Naive thymus-derived CD8-positive, alpha-beta T cell (primary cell): ENCODE data around the gene UGGT1. TPM values are rescaled to one million over a fixed set of nuclear protein-coding genes. Genes with fewer than 3 reads are reported as not detected.

ENCODE experiments used
- ATAC-seq, 2 donors: fragments of 150-1000 bp; cut with Tn5 transposase in 1 of 2; sonication (Bioruptor Pico), chemical (Tn5 transposase) in 1 of 2; 1 replicate in 1 of 2; 2 replicates in 1 of 2; pipeline ENCODE4 v1.10.0; 2021; ENCODE audit warnings: mild to moderate bottlenecking in 2 of 2, moderate library complexity in 2 of 2
- POLR2A ChIA-PET: fragments of 350-600 bp; sonication (Branson Sonifier 250); formaldehyde crosslinking; loops from one replicate; lab custom pipeline; 2021; ENCODE audit warnings: antibody characterized with exemption; lab: Charles Lee
- DNase-seq, 10 donors: peaks; one replicate each; pipeline versions ENCODE4 v3.0.0 to v3.0.0-alpha.2; 2020 to 2022
- H3K27ac Mint-ChIP-seq, 10 donors: one replicate each; pipeline ENCODE4 v1.8.0; 2020 to 2022; ENCODE audit warnings: mild to moderate bottlenecking in 10 of 10, mixed read lengths in 10 of 10, moderate library complexity in 4 of 10, inconsistent platforms in 1 of 10
- H3K27me3 Mint-ChIP-seq, 5 donors: one replicate each; pipeline ENCODE4 v1.8.0; 2021 to 2022; ENCODE audit warnings: mixed read lengths in 5 of 5
- H3K36me3 Mint-ChIP-seq, 3 donors: one replicate each; pipeline ENCODE4 v1.8.0; 2020 to 2022; ENCODE audit warnings: mixed read lengths in 3 of 3, mild to moderate bottlenecking in 2 of 3, inconsistent platforms in 1 of 3
- H3K4me1 Mint-ChIP-seq, 4 donors: one replicate each; pipeline ENCODE4 v1.8.0; 2021 to 2022; ENCODE audit warnings: mixed read lengths in 4 of 4
- H3K4me3 Mint-ChIP-seq, 10 donors: one replicate each; pipeline ENCODE4 v1.8.0; 2020 to 2022; ENCODE audit warnings: mild to moderate bottlenecking in 10 of 10, mixed read lengths in 10 of 10, moderate library complexity in 6 of 10, inconsistent platforms in 1 of 10
- H3K9me3 Mint-ChIP-seq, 9 donors: one replicate each; pipeline ENCODE4 v1.8.0; 2020 to 2022; ENCODE audit warnings: mixed read lengths in 9 of 9, mild to moderate bottlenecking in 3 of 9, inconsistent platforms in 1 of 9, moderate library complexity in 1 of 9
- polyA plus RNA-seq, 3 donors: library from polyadenylated mRNA; unstranded; fragments of 300-500 nt; fragmentation: Illumina TruSeq; gene quantifications; one replicate each; pipeline ENCODE4 v1.2.3, GENCODE V29; 2021
- total RNA-seq, 8 experiments: library from RNA in 2 of 8; stranded (reverse) in 2 of 8; gene quantifications; one replicate each; pipeline ENCODE4 v1.2.3 and lab custom pipeline; 2021 to 2026

UGGT1 gene
- total and polyA plus RNA-seq, 5 experiments from 2014 or later = 9.6 to 52.0 (median 14.9) TPM

DNA sequence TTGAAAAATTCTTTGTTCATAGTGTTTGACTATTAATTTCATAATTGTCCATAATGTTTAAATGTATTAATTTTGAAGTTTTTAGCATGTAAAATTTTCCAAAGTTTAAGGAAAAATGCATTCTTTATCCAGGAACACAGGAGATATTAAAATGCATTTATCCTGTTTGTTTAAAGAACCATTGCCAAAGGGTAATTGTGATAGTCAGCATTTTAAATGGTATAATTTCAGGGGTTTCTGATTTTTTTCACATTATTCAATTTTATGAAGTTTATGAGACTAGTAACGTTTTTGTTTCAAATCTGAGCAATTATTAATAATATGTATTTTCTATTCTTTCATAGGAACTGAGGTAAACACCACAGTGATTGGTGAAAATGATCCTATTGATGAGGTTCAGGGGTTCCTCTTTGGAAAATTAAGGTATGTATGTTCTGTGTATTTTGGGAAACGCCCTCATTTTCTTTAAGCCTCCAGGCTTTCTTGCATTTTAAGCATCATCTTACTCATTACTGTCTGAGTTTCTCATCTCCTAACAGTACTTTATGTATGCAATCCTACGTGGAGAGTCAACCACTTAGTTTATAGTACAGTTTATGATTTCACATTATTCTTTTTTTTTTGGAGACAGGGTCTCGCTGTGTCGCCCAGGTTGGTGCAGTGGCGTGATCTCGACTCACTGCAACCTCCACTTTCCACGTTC, 25.1 kb downstream of the UGGT1 start:
- ATAC-seq (no peak), DNase-seq (no peak)
- Mint-ChIP-seq H3K4me1 (no peaks in the 10 kb centered on the region), H3K27ac (no peak overlapping the region), H3K4me3 (no peak overlapping the region), H3K36me3 (peaks cover 0 to 80% (median 25%) of the 10 kb centered on the region in 3 donors), H3K27me3 (no peaks in the 10 kb centered on the region), H3K9me3 (no peaks in the 10 kb centered on the region)
- POLR2A ChIA-PET = no interaction called here

DNA sequence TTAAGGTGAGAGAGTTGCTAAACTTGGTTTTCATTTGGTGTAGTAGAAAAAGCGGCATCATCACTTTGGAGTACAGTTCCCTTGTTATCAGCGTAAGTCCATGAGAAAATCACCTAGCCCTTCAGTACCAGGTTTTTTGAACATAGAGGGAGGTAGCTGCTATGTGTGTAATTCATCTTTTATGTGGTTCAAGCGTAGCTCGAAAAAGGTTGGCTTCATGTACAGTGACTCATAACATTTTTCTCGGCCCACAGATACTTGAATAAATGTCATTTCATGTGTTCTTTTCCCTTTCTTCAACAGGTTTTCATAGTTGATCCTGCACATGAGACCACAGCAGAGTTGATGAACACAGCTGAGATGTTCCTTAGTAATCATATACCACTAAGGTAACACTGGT, 43.6 kb downstream of the UGGT1 start:
- Mint-ChIP-seq H3K4me1 (peaks cover 0 to 3% (median under 1%) of the 10 kb centered on the region in 4 donors), H3K36me3 (peaks cover 0 to 87% (median 31%) of the 10 kb centered on the region in 3 donors), H3K27ac (no peak overlapping the region), H3K27me3 (no peaks in the 10 kb centered on the region), H3K9me3 (no peaks in the 10 kb centered on the region), H3K4me3 (no peak overlapping the region)
- POLR2A ChIA-PET = no interaction called here
- DNase-seq = no peak
- ATAC-seq = no peak

DNA sequence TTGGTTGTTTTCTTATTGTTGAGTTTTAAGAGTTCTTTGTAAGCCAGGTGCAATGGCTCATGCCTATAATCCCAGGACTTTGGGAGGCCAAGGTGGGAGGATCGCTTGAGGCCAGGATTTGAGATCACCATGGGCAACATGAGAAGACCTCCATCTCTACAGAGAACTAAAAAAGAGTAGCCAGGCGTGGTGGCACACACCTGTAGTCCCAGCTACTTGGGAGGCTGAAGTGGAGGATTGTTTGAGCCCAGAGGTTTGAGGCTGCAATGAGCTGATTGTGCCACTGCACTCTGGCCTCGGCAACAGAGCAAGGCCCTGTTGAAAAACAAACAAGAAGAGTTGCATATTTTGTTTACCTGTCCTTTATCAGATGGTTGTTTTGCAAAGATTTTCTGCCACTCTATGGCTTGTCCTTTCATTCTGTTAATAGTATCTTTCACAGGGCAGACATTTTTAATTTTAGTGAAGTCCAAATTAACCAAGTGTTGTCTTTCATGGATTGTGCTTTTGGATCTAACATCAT, 46.2 kb downstream of the UGGT1 start:
- ATAC-seq (no peak), DNase-seq (no peak)
- POLR2A ChIA-PET = no interaction called here
- no peak overlapping the region for H3K4me3 Mint-ChIP-seq
- H3K4me1 Mint-ChIP-seq = peaks cover 0 to 3% (median under 1%) of the 10 kb centered on the region in 4 donors
- H3K9me3 Mint-ChIP-seq = no peaks in the 10 kb centered on the region
- H3K36me3 Mint-ChIP-seq = peaks cover 0 to 81% (median 34%) of the 10 kb centered on the region in 3 donors
- no peaks in the 10 kb centered on the region for H3K27me3 Mint-ChIP-seq
- H3K27ac Mint-ChIP-seq = peak overlapping the region in 1 of 10 donors; percentile 78

DNA sequence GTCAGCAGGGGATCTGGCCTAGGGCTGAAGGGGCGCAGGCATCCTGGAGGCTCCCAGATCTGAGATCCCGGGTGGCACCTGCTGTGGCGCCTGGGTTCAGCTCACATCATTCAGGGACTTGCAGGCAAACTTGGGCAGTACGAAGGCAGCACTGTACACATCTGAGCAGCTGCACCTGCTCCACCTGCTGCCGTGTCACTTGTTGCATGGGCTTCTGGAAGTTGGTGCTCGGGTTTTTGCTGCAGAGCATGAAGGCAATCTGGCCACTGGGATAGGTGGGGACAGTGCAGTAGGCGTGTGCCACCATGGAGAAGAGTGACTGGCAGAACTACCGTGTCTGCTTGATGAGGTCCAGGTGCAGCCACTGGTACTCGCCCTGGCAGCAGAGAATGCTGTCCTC, 48.6 kb downstream of the UGGT1 start:
- Mint-ChIP-seq H3K4me3 (no peak overlapping the region), H3K4me1 (peaks cover 0 to 2% (median 0%) of the 10 kb centered on the region in 4 donors), H3K36me3 (peaks cover 0 to 77% (median 26%) of the 10 kb centered on the region in 3 donors), H3K9me3 (no peaks in the 10 kb centered on the region), H3K27ac (no peak overlapping the region), H3K27me3 (no peaks in the 10 kb centered on the region)
- POLR2A ChIA-PET = no interaction called here
- DNase-seq (no peak), ATAC-seq (no peak)

DNA sequence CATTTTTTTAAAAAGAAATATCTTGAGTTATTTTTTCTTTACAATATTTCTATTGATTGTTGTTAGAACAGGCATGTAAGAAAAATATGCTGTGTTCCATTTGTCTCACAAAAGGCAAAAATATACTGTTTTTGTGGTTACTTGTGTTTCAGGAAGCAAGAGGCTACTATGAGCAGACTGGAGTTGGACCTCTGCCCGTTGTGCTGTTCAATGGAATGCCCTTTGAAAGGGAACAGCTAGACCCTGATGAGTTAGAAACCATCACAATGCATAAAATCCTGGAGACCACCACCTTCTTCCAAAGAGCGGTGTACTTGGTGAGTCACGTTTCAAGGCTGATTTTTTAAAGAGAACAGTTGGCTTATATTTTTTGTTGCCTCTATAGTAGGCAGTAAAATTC, 54.7 kb downstream of the UGGT1 start:
- Mint-ChIP-seq H3K4me1 (peaks cover 0 to 2% (median 0%) of the 10 kb centered on the region in 4 donors), H3K27ac (no peak overlapping the region), H3K36me3 (peaks cover 0 to 76% (median 14%) of the 10 kb centered on the region in 3 donors), H3K9me3 (no peaks in the 10 kb centered on the region), H3K27me3 (no peaks in the 10 kb centered on the region), H3K4me3 (no peak overlapping the region)
- ATAC-seq (no peak), DNase-seq (no peak)
- POLR2A ChIA-PET = no interaction called here

DNA sequence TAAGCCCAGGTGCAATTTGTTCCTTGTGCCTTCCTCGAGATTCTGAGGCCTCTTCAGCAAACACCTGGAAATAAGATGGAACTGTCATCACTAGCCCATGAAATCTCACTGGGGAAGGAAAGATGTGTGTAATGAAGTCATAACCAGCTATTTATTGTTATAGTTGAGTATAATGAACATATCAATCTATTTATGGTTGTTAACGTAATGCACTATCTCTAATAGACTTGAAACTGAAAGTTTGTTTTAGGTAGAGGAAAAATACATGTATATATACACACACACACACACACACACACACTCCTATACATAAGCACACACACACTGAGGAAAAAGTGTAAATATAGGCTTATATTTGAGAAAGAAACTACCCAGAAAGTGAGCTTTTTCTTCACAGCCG, 62.8 kb downstream of the UGGT1 start:
- peak overlapping the region in 2 of 10 donors; percentile 26 to 65 for H3K27ac Mint-ChIP-seq
- no peaks in the 10 kb centered on the region for H3K9me3 Mint-ChIP-seq
- no peaks in the 10 kb centered on the region for H3K27me3 Mint-ChIP-seq
- peaks cover 14 to 91% (median 31%) of the 10 kb centered on the region in 3 donors for H3K36me3 Mint-ChIP-seq
- no peak for ATAC-seq
- H3K4me1 Mint-ChIP-seq = peaks cover 0 to 7% (median 0%) of the 10 kb centered on the region in 4 donors
- no peak overlapping the region for H3K4me3 Mint-ChIP-seq
- no peak for DNase-seq
- POLR2A ChIA-PET = no interaction called here

DNA sequence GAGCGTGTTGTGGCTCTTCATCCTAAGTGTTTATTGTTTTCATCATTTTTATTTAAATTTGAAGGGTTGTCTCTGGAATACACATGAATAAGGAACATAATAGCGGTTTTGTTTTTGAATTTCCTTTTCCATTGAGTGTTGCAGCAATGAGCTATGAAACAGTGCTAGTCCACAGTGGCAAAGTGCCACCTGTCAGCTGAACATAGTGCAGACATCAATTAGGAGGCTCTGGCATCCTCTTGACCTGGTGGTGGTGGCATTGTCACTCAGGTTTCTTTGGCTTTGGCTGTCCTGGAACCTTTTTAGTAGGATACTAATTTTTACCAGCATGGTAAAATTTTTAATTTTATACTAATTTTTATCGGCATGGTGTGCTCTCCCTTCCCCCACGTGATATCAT, 63.2 kb downstream of the UGGT1 start:
- no peaks in the 10 kb centered on the region for H3K27me3 Mint-ChIP-seq
- no peaks in the 10 kb centered on the region for H3K9me3 Mint-ChIP-seq
- no peak for ATAC-seq
- H3K36me3 Mint-ChIP-seq = peaks cover 14 to 92% (median 30%) of the 10 kb centered on the region in 3 donors
- POLR2A ChIA-PET = no interaction called here
- H3K4me1 Mint-ChIP-seq = peaks cover 0 to 7% (median 0%) of the 10 kb centered on the region in 4 donors
- DNase-seq = no peak
- peak overlapping the region in 1 of 10 donors; percentile 65 for H3K27ac Mint-ChIP-seq
- H3K4me3 Mint-ChIP-seq = no peak overlapping the region

DNA sequence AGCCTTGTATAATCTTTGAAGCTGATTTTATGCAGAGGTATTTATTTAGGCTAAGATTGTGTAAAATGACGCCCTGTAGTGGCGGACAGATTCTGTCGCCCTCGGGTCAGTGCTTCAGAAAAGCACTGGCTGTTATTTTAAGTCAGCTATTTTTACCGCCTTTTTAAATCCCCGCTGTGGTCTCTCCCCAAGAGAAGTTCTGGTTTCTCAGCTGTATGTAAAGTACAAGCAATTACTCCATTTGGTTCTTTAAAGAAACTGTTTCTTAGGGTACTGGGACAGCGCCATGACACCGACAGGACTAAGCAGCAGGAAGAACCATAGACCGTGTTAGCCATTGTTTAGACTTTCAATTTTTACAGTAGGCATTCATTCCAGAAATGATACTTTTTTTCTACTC, 65.0 kb downstream of the UGGT1 start:
- DNase-seq = no peak
- Mint-ChIP-seq H3K4me1 (peaks cover 0 to 8% (median 0%) of the 10 kb centered on the region in 4 donors), H3K9me3 (no peaks in the 10 kb centered on the region), H3K4me3 (no peak overlapping the region), H3K27me3 (no peaks in the 10 kb centered on the region), H3K27ac (no peak overlapping the region), H3K36me3 (peaks cover 14 to 96% (median 34%) of the 10 kb centered on the region in 3 donors)
- no peak for ATAC-seq
- POLR2A ChIA-PET = no interaction called here

DNA sequence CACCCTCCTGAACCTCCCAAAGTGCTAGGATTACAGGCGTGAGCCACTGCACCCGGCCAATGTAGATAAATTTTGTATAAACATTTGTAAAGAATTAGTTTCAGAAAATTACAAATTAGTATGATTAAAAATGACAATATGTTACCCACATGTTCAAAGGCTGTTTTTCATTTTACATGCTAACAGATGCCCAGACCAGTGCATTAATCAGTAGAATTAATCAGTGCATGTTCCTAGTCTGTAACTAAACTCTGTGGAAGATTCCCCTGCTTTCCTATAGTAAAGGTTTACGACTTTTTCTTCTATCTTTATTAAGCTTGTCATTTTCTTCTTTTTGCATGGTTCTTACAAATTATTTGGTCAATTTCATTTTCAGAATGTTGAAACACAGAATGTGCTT, 65.8 kb downstream of the UGGT1 start:
- Mint-ChIP-seq H3K9me3 (no peaks in the 10 kb centered on the region), H3K4me3 (no peak overlapping the region), H3K36me3 (peaks cover 6 to 94% (median 30%) of the 10 kb centered on the region in 3 donors), H3K27me3 (no peaks in the 10 kb centered on the region), H3K4me1 (peaks cover 0 to 7% (median under 1%) of the 10 kb centered on the region in 4 donors), H3K27ac (peak overlapping the region in 2 of 10 donors; percentile 17 to 38)
- POLR2A ChIA-PET = no interaction called here
- DNase-seq (no peak), ATAC-seq (no peak)

DNA sequence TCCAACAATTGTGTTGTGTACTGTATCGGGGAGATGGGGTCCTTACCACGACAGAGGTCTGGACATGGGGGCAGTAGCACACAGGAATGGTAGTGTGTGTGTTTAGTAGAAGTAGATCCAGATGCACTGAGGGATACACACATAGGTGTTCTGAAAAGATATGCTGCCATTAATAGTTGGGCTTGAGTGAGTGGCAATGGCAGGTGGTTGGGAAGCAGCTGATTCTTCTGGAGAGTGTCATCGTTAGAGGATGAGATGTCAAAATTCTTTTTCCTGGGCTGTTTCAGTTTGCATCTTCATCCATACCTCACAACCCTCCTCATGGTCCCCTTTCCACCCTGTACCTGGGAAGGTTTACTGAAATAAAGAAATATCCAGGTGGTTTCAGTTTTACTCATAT, 66.6 kb downstream of the UGGT1 start:
- Mint-ChIP-seq H3K4me1 (peaks cover 0 to 7% (median 2%) of the 10 kb centered on the region in 4 donors), H3K36me3 (peaks cover 5 to 93% (median 26%) of the 10 kb centered on the region in 3 donors), H3K27me3 (no peaks in the 10 kb centered on the region), H3K4me3 (no peak overlapping the region), H3K9me3 (no peaks in the 10 kb centered on the region), H3K27ac (peak overlapping the region in 1 of 10 donors; percentile 17)
- no peak for ATAC-seq
- POLR2A ChIA-PET = no interaction called here
- DNase-seq = no peak

DNA sequence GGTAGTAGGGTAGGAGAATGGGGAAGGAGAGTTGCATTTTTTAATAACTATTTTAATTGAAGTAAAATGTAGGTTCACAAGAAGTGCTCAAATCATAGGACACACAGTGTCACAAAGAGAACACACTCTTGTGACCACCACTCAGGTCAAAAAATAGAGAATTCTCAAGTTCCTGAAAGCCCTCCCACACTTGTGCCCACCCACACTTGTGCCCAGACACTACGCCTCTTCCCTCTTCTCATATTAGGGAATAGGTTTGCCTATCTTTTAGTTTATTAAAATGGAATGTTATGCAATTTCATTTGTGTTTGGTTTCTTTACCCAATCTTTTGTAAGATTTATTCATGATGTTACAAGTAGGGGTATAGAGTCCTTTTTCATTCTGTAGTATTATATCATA, 67.2 kb downstream of the UGGT1 start:
- POLR2A ChIA-PET = no interaction called here
- ATAC-seq (no peak), DNase-seq (no peak)
- Mint-ChIP-seq H3K4me1 (peaks cover 0 to 7% (median 2%) of the 10 kb centered on the region in 4 donors), H3K27me3 (no peaks in the 10 kb centered on the region), H3K36me3 (peaks cover 5 to 93% (median 22%) of the 10 kb centered on the region in 3 donors), H3K4me3 (no peak overlapping the region), H3K27ac (no peak overlapping the region), H3K9me3 (no peaks in the 10 kb centered on the region)

DNA sequence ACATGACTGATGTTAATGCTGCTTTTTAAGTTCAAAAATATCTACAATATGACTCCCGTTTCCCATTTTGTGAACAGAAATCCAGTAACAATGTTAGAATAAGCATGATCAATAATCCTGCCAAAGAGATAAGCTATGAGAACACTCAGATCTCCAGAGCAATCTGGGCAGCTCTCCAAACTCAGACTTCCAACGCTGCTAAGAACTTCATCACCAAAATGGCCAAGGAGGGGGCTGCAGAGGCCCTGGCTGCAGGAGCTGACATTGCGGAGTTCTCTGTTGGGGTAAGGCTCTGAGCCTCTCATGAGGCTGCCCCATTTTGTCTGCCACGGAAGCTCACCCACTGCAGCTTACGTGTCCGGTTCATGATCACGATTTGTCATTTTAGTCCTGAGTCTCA, 68.4 kb downstream of the UGGT1 start:
- H3K27me3 Mint-ChIP-seq = no peaks in the 10 kb centered on the region
- H3K9me3 Mint-ChIP-seq = no peaks in the 10 kb centered on the region
- H3K27ac Mint-ChIP-seq = no peak overlapping the region
- ATAC-seq = no peak
- no peak overlapping the region for H3K4me3 Mint-ChIP-seq
- H3K4me1 Mint-ChIP-seq = peaks cover 0 to 5% (median 2%) of the 10 kb centered on the region in 4 donors
- POLR2A ChIA-PET = no interaction called here
- H3K36me3 Mint-ChIP-seq = peaks cover 5 to 94% (median 19%) of the 10 kb centered on the region in 3 donors
- DNase-seq = no peak

DNA sequence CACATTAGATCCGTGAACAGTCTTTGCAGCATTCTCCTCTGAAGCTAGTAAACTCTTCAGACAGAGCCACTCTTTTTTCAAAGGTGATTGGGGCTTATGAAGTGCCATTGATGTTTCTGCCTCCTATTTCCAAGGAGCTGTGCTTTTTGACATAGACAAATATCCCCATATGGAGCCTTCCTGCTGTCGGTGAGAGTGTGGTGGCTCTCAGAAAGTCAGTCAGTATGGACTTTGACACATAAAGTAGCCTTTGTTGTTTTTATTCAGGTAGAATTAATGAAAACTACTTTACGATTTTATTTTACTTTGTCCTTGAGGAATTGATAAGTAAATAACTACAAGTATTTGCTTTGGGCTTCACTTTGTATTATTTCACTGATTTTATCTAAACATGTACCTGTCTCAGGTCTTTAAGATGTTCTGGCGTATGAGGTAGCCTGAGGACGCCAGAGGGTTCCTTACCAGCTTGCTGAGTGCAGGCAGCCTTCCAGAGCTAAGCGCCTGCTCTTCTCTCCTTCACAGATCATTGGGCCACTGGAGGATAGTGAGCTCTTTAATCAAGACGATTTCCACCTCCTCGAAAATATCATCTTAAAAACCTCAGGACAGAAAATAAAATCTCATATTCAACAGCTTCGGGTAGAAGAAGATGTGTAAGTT, 69.7 kb downstream of the UGGT1 start:
- Mint-ChIP-seq H3K9me3 (no peaks in the 10 kb centered on the region), H3K27me3 (no peaks in the 10 kb centered on the region), H3K4me1 (peaks cover 0 to 5% (median 2%) of the 10 kb centered on the region in 4 donors), H3K4me3 (no peak overlapping the region), H3K27ac (peak overlapping the region in 1 of 10 donors; percentile 18), H3K36me3 (peaks cover 5 to 94% (median 23%) of the 10 kb centered on the region in 3 donors)
- ATAC-seq (no peak), DNase-seq (no peak)
- POLR2A ChIA-PET = no interaction called here
